Gastrocnemius medialis (tissue), 4 donors: ENCODE results near the gene CCDC197.

Experiments used
- POLR2A ChIP-seq, 2 donors: fragments of 450-650 bp; IDR thresholded peaks; one replicate each; pipeline ENCODE4 v1.6.1; 2017; ENCODE audit warnings: antibody characterized with exemption in 2 of 2, mild to moderate bottlenecking in 2 of 2, moderate library complexity in 2 of 2
- TF ChIP-seq, protein P1 (sequence below), 5 experiments: fragments of 450-650 bp in 3 of 5; fragments of 200-600 bp in 2 of 5; sonication (generic) in 2 of 5; IDR thresholded peaks in 4 of 5; conservative IDR thresholded peaks in 1 of 5; 1 replicate in 4 of 5; 2 replicates in 1 of 5; pipeline ENCODE4 v1.5.1; 2016 to 2019; ENCODE audit warnings: antibody characterized with exemption in 5 of 5, mild to moderate bottlenecking in 3 of 5, moderate library complexity in 3 of 5

- TF ChIP-seq, protein P1, sequence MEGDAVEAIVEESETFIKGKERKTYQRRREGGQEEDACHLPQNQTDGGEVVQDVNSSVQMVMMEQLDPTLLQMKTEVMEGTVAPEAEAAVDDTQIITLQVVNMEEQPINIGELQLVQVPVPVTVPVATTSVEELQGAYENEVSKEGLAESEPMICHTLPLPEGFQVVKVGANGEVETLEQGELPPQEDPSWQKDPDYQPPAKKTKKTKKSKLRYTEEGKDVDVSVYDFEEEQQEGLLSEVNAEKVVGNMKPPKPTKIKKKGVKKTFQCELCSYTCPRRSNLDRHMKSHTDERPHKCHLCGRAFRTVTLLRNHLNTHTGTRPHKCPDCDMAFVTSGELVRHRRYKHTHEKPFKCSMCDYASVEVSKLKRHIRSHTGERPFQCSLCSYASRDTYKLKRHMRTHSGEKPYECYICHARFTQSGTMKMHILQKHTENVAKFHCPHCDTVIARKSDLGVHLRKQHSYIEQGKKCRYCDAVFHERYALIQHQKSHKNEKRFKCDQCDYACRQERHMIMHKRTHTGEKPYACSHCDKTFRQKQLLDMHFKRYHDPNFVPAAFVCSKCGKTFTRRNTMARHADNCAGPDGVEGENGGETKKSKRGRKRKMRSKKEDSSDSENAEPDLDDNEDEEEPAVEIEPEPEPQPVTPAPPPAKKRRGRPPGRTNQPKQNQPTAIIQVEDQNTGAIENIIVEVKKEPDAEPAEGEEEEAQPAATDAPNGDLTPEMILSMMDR (IDR thresholded peaks at IDR 0.05 in 4 of 5, conservative IDR thresholded peaks at IDR 0.05 in 1 of 5) = no peak
- no peak for TF ChIP-seq POLR2A (IDR thresholded peaks at IDR 0.05)
These were observed 43.7 kb downstream of the CCDC197 start for GRCh38 chr14:94040796-94041195.
